RWPE2 (cell line): ENCODE results near the gene SHH.

Experiments
- ATAC-seq: fragments of 200-7000 bp; cut with Tn5 transposase; 3 replicates; pipeline ENCODE4 v1.9.1; 2021; ENCODE audit warnings: low read depth
- DNase-seq: peaks from one replicate; pipeline ENCODE4 v3.0.0-alpha.2; 2020; ENCODE audit warnings: low spot score
- H3K27ac ChIP-seq: fragments of 450-650 bp; 2 replicates; pipeline ENCODE4 v1.5.1; 2017; ENCODE audit warnings: mild to moderate bottlenecking; ENCODE audit not compliant: poor library complexity, severe bottlenecking
- H3K27me3 ChIP-seq: fragments of 250-450 bp; sonication (Bioruptor Pico); 2 replicates; pipeline ENCODE4 v1.5.1; 2021; ENCODE audit warnings: mild to moderate bottlenecking, moderate library complexity; ENCODE audit not compliant: insufficient read depth, poor library complexity, severe bottlenecking
- H3K36me3 ChIP-seq: fragments of 250-450 bp; sonication (Bioruptor Pico); 2 replicates; pipeline ENCODE4 v1.5.1; 2020; ENCODE audit warnings: low read depth, mild to moderate bottlenecking, moderate library complexity
- H3K4me1 ChIP-seq: fragments of 250-450 bp; sonication (Bioruptor Pico); 2 replicates; pipeline ENCODE4 v1.5.1; 2021; ENCODE audit warnings: mild to moderate bottlenecking, moderate library complexity; ENCODE audit not compliant: insufficient read depth, poor library complexity, severe bottlenecking
- H3K4me3 ChIP-seq: fragments of 250-450 bp; sonication (Bioruptor Pico); 2 replicates; pipeline ENCODE4 v1.5.1; 2021; ENCODE audit warnings: mild to moderate bottlenecking, moderate library complexity; ENCODE audit not compliant: severe bottlenecking
- H3K9me3 ChIP-seq: fragments of 250-450 bp; sonication (Bioruptor Pico); 2 replicates; pipeline ENCODE4 v1.5.1; 2021; ENCODE audit warnings: mild to moderate bottlenecking, moderate library complexity; ENCODE audit not compliant: severe bottlenecking
- TF ChIP-seq, protein P1 (sequence below): fragments of 450-650 bp; IDR thresholded peaks from one replicate; pipeline ENCODE4 v1.5.1; 2017; ENCODE audit warnings: mild to moderate bottlenecking, moderate library complexity; ENCODE audit not compliant: poor library complexity, severe bottlenecking

The SHH gene

DNA sequence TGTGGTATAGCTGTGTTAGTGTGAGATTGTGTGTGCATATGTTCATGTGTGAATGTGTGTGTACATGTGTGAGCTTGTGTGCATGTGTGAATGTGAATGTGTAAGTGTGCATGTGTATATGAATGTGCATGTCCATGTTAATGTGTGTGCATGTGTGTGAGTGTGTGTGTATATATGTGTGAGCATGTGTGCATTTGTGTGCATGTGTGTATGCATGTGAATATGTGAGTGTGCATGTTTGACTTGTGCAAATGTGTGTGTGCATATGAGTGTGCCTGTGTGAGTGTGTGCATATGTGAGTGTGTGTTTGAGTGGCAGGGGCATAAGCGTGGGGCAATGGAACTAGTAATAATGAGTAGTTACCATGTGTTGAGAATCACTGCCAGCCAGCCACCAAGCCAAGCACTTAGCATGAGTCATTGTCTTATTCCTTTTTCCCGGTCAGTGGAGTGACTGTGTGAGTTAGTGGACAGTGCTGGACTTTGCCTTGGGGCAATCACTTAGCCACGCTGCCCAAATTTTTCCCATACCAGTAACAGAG lies 46.3 kb upstream of the SHH start:
- TF ChIP-seq, protein P1, sequence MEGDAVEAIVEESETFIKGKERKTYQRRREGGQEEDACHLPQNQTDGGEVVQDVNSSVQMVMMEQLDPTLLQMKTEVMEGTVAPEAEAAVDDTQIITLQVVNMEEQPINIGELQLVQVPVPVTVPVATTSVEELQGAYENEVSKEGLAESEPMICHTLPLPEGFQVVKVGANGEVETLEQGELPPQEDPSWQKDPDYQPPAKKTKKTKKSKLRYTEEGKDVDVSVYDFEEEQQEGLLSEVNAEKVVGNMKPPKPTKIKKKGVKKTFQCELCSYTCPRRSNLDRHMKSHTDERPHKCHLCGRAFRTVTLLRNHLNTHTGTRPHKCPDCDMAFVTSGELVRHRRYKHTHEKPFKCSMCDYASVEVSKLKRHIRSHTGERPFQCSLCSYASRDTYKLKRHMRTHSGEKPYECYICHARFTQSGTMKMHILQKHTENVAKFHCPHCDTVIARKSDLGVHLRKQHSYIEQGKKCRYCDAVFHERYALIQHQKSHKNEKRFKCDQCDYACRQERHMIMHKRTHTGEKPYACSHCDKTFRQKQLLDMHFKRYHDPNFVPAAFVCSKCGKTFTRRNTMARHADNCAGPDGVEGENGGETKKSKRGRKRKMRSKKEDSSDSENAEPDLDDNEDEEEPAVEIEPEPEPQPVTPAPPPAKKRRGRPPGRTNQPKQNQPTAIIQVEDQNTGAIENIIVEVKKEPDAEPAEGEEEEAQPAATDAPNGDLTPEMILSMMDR, result no peak
- DNase-seq, result no peak
- Histone ChIP-seq H3K9me3 (peaks cover 8% of the 10 kb centered on the region), H3K27ac (no peak overlapping the region), H3K4me3 (no peak overlapping the region), H3K36me3 (no peaks in the 10 kb centered on the region), H3K4me1 (peaks cover 32% of the 10 kb centered on the region), H3K27me3 (no peaks in the 10 kb centered on the region)
- peak; percentile 43 for ATAC-seq

DNA sequence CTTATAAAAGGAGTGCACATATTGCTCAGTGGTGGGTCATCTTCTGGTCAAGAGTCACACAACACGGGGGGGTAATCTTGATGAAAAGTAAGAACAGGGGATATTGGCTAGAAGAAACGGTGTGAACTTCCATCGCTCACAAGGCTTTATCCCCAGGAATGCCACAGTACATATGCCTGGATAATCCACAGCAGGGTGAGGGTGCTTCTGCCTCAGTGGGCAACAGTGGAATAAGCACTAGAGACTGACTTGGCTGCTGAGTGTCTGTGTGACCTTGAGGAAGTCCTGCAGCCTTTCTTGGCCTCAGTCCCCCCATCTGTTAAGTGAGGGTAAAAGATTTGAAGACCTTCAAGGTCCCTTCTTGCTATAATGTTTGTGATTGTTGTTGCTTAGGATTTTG lies 44.9 kb upstream of the SHH start:
- H3K4me1 ChIP-seq, result peaks cover 26% of the 10 kb centered on the region
- no peak for DNase-seq
- no peaks in the 10 kb centered on the region for H3K27me3 ChIP-seq
- H3K27ac ChIP-seq, result no peak overlapping the region
- peaks cover 8% of the 10 kb centered on the region for H3K9me3 ChIP-seq
- TF ChIP-seq, protein P1, result no peak
- no peak for ATAC-seq
- no peaks in the 10 kb centered on the region for H3K36me3 ChIP-seq
- H3K4me3 ChIP-seq, result no peak overlapping the region

DNA sequence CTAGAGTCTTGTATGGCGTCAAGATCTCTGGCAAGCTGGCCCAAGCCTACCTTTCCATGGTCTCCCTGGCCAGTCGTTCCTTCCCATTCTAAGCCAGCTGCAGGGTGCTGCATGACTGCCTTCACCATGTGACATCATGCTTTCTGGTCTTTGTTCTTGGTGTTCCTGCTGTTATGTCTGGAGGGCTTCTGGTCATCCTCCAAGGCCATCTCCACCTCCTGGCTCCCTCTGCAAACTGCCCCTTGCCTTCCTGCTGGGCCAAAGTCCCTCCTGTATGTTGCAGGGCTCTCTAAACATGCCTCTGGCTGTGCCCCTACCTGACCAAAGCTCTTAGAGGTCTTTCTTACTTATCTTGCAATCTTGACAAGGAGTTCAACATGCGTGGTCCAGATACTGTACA lies 44.4 kb upstream of the SHH start:
- H3K27ac ChIP-seq, result no peak overlapping the region
- TF ChIP-seq, protein P1, result no peak

DNA sequence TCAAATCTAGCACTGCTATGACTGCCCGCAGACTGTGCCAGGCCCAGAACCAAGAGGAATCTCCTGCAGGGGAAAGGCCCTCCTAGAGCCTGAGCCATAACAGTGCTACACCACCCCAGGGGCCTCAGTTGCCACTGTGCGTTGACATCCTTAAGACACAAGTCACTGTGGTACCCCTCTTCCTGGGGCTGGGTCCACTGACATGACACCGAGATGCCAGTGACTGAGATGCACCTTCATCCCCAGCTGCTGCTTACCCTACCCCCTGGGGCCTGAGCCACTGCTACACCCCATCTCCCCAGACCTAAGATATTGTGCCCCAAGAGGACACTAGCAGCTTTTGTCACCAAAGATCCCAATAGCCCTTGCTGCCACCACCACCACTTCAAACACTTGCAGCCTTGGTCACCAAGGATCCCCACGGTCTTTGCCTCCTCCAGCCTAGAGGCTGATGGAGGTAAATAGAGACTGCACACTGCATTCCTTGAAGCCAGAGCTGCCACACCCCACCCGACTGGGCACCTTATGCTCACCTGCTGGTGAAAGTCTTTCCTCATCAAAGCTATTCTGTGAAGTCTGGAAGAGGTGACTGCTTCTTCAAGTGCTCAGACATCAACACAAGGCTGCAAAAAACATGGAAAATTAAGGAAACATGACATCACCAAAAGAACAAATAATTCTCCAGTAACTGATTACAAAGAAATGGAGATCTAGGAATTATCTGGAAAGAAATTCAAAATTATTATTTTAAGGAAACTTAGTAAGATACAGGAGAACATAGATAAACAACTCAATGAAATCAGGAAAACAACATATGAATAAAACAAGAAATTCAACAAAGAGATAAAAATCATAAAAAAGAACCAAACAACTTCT lies 40.4 kb upstream of the SHH start:
- Histone ChIP-seq H3K27me3 (peaks cover 3% of the 10 kb centered on the region), H3K36me3 (no peaks in the 10 kb centered on the region), H3K9me3 (peaks cover 8% of the 10 kb centered on the region), H3K27ac (no peak overlapping the region), H3K4me3 (no peak overlapping the region), H3K4me1 (no peaks in the 10 kb centered on the region)
- no peak for DNase-seq
- TF ChIP-seq, protein P1, result no peak
- ATAC-seq, result no peak

More for the DNA sequence above, 44.4 kb upstream of the SHH start:
- Histone ChIP-seq H3K36me3 (no peaks in the 10 kb centered on the region), H3K4me3 (no peak overlapping the region), H3K27me3 (no peaks in the 10 kb centered on the region), H3K9me3 (peaks cover 8% of the 10 kb centered on the region), H3K4me1 (peaks cover 22% of the 10 kb centered on the region)
- ATAC-seq (no peak), DNase-seq (no peak)

DNA sequence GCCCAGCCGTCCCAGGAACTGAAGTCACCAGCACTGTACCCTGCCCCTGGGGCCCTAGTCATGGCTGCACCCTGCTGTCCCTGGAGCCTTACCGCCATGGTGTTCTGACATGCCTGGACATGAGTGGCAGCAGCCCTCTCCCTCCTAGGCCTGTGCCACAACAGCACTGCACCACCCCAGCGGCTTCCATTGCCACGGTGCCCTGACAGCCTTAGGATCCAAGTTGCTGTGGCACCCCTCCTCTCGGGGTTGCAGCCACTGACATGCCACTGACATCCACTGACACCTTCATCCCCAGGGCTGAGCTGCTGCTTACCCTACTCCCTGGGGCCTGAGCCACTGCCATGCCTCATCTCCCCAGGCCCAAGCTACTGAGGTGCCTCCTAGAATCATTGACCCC lies 39.6 kb upstream of the SHH start:
- no peak overlapping the region for H3K27ac ChIP-seq
- H3K27me3 ChIP-seq, result peaks cover 6% of the 10 kb centered on the region
- TF ChIP-seq, protein P1, result no peak
- no peaks in the 10 kb centered on the region for H3K36me3 ChIP-seq
- DNase-seq (no peak), ATAC-seq (no peak; the same call in 2 of the 3 replicates)
- H3K4me1 ChIP-seq, result no peaks in the 10 kb centered on the region
- H3K4me3 ChIP-seq, result no peak overlapping the region
- peaks cover 8% of the 10 kb centered on the region for H3K9me3 ChIP-seq
